ENCODE data around the gene HEATR5A. TPM values are rescaled to one million over a fixed set of nuclear protein-coding genes. Genes with fewer than 3 reads are reported as not detected.
A peak's percentile ranks its signal among the peaks of the same experiment; 100 is the strongest.

Gene HEATR5A
- total RNA-seq, 3 donors from 2014 or later, result 53.3 to 80.0 (median 56.8) TPM

DNA sequence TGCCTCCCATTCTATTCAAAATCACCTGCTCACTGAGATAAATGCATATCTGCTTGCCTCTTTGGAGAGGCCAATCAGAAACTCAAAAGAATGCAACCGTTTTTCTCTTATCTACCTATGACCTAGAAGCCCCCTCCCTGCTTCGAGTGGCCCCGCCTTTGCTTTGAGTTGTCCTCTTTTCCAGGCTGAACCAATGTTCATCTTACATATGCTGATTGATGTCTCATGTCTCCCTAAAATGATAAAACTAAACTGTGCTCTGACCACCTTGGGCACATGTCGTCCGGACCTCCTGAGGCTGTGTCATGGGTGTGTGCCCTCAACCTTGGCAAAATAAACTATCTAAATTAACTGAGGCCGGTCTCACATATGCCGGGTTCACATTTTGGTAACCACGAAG, 148.7 kb downstream of the HEATR5A start:
- ATAC-seq (no peak), DNase-seq (no peak)
- Histone ChIP-seq H3K36me3 (ENCODE audit: low read depth) (no peaks in the 10 kb centered on the region), H3K4me3 (no peak overlapping the region), H3K9me3 (peaks cover 10% of the 10 kb centered on the region), H3K4me1 (ENCODE audit: low read depth) (peaks cover 6% of the 10 kb centered on the region)
- TF ChIP-seq, protein P1, sequence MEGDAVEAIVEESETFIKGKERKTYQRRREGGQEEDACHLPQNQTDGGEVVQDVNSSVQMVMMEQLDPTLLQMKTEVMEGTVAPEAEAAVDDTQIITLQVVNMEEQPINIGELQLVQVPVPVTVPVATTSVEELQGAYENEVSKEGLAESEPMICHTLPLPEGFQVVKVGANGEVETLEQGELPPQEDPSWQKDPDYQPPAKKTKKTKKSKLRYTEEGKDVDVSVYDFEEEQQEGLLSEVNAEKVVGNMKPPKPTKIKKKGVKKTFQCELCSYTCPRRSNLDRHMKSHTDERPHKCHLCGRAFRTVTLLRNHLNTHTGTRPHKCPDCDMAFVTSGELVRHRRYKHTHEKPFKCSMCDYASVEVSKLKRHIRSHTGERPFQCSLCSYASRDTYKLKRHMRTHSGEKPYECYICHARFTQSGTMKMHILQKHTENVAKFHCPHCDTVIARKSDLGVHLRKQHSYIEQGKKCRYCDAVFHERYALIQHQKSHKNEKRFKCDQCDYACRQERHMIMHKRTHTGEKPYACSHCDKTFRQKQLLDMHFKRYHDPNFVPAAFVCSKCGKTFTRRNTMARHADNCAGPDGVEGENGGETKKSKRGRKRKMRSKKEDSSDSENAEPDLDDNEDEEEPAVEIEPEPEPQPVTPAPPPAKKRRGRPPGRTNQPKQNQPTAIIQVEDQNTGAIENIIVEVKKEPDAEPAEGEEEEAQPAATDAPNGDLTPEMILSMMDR (IDR thresholded peaks at IDR 0.05), result no peak
- intact Hi-C loops (cut with DNase I, micrococcal nuclease), result no loop called here

DNA sequence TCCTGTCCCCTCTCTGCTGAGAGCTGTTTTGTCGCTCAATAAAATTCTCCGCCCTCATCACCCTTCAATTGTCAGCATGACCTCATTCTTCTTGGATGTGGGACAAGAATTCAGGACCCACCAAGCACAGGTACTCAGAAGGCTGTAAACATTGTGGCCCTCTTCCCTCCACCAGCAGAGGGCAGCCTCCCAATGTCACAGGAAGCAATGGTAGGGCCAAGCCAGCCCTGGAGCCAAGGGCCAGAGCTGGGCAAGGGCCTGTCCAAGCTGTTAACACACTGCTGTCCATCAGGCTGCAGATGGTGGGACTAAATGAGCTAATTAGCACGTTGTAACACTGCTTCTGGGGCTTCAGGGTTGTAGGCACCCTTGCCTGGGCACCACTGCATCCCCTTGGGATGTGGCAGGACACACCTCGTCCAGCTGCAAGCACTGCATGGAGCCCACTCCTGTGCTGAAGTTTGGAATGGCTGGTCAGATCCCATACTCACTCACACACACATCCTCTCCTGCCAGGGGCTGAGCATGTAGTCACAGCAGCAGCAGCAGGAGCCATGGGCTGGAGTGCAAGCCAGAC, 150.1 kb downstream of the HEATR5A start:
- ATAC-seq (peak; percentile 60), DNase-seq (peak in 1 of 3 donors; percentile 37)
- TF ChIP-seq, protein P1 (IDR thresholded peaks at IDR 0.05), result no peak
- intact Hi-C loops (cut with DNase I, micrococcal nuclease), result no loop called here
- peaks cover 5% of the 10 kb centered on the region for H3K9me3 ChIP-seq
- H3K4me1 ChIP-seq (ENCODE audit: low read depth), result peaks cover 6% of the 10 kb centered on the region
- no peaks in the 10 kb centered on the region for H3K36me3 ChIP-seq (ENCODE audit: low read depth)
- no peak overlapping the region for H3K4me3 ChIP-seq

DNA sequence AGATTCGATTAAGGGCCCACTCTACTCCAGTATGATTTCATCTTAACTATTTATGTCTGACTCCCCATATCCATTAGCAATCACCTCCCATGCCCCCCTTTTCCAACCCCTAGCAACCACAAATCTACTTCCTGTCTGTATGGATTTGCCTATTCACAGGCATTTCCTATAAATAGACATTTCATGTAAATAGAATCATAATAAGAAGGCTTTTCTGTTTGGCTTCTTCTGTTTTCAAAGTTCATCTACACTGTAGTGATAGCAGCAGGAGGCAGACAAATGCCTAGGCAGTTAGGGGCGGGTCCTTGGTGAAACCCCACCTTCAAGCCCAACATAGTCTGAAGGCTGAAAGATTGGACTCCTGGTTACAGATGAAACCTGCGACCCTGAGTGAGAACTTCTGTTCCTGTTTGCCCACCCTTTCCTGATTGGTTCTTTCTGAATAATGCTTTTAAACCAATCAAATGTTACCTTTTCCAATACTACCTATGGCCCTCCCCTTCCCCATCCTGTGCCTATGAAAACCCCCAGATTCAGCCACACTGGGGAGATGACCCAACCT, 150.6 kb downstream of the HEATR5A start:
- no peak for DNase-seq
- ATAC-seq, result no peak
- TF ChIP-seq, protein P1 (IDR thresholded peaks at IDR 0.05), result no peak
- Histone ChIP-seq H3K4me1 (ENCODE audit: low read depth) (peaks cover 6% of the 10 kb centered on the region), H3K4me3 (no peak overlapping the region), H3K9me3 (peaks cover 4% of the 10 kb centered on the region), H3K36me3 (ENCODE audit: low read depth) (no peaks in the 10 kb centered on the region)
- intact Hi-C loops (cut with DNase I, micrococcal nuclease), result no loop called here

DNA sequence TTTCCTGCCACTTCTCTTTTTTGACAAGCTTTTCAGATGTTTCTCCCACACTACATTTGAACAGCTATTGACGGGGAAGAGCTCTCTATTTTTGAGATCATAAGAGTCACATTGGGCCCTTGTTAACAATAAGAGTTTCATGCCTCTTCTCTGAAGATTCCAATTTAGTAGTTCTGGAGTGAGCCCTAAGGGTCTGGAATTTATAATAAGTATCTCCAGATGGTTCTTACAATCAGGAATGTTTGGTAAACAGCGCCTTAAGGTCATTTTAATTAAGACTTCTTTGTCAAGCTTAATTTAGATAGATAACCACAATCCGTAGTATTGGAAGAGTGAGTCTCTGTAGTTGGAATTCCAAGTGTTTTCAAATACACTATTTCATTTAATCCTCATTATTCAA, 152.1 kb downstream of the HEATR5A start:
- ATAC-seq (no peak), DNase-seq (no peak)
- Histone ChIP-seq H3K9me3 (peaks cover 4% of the 10 kb centered on the region), H3K4me3 (no peak overlapping the region), H3K36me3 (ENCODE audit: low read depth) (no peaks in the 10 kb centered on the region), H3K4me1 (ENCODE audit: low read depth) (no peaks in the 10 kb centered on the region)
- intact Hi-C loops (cut with DNase I, micrococcal nuclease), result no loop called here
- TF ChIP-seq, protein P1 (IDR thresholded peaks at IDR 0.05), result no peak

DNA sequence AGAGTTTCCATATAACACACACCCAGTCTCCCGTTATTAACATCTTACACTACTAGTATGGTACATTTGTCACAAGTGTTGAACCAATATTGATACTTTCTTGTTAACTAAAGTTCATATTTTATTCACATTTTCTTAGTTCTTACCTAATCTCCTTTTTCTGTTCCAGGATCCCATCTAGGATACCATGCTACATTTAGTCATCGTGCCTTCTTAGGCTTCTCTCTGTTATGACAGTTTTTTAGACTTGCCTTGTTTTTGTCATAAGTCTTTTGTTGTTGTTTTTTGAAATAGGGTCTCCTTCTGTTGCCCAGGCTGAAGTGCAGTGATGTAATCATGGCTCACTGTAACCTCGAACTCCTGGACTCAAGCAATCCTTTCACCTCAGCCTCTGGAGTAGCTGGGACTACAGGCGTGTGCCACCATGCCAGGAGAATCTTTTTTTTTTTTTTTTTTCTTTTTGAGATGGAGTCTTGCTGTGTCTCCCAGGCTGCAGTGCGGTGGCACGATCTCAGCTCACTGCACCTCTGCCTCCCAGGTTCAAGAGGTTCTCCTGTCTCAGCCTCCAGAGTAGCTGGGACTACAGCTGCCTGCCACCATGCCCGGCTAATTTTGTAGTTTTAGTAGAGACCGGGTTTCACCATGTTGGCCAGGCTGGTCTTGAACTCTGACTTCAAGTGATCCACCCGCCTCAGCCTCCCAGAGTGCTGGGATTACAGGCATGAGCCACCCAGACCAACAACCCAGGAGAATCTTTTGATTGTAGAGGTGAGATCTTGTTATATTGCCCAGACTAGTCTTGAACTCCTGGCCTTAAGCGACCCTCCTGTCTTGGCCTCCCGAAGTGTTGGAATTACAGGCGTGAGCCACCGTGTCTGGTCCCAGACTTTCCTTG, 153.7 kb downstream of the HEATR5A start:
- ATAC-seq, result no peak
- intact Hi-C loops (cut with DNase I, micrococcal nuclease), result no loop called here
- TF ChIP-seq, protein P1 (IDR thresholded peaks at IDR 0.05), result no peak
- no peaks in the 10 kb centered on the region for H3K36me3 ChIP-seq (ENCODE audit: low read depth)
- H3K4me1 ChIP-seq (ENCODE audit: low read depth), result peaks cover 9% of the 10 kb centered on the region
- peaks cover 4% of the 10 kb centered on the region for H3K9me3 ChIP-seq
- no peak overlapping the region for H3K4me3 ChIP-seq
- DNase-seq, result no peak

Measured in mucosa of descending colon (tissue), 3 donors.